Measurements from ENCODE around the gene SLC1A7. TPM values are rescaled to one million over a fixed set of nuclear protein-coding genes. Genes with fewer than 3 reads are reported as not detected.

The SLC1A7 gene
- total and polyA plus RNA-seq, 4 experiments from 2014 or later = not detected

GRCh38 chr1:53086491-53087070 is 55.9 kb downstream of the SLC1A7 start:
- Mint-ChIP-seq H3K36me3 (no peaks in the 10 kb centered on the region), H3K4me1 (no peaks in the 10 kb centered on the region), H3K27ac (peak overlapping the region in 1 of 7 donors; percentile 41), H3K9me3 (peaks cover 0 to 2% (median 0%) of the 10 kb centered on the region in 8 donors), H3K27me3 (no peaks in the 10 kb centered on the region), H3K4me3 (no peak overlapping the region)
- no peaks in the 10 kb centered on the region for H3K9me3 ChIP-seq (ENCODE audit: control insufficient read depth in 1 of 2, low read length in 2 of 2)
- H3K4me1 ChIP-seq (ENCODE audit: insufficient read depth, low read length) = no peaks in the 10 kb centered on the region
- H3K27me3 ChIP-seq (ENCODE audit: insufficient read depth, low read length) = no peaks in the 10 kb centered on the region
- intact Hi-C loops (cut with micrococcal nuclease) = no loop called here
- no peak overlapping the region for H3K27ac ChIP-seq (ENCODE audit: low read depth, low read length)
- CTCF ChIA-PET (ENCODE audit: partially characterized antibody) = no interaction called here
- POLR2A ChIA-PET (ENCODE audit: partially characterized antibody) = no interaction called here
- H3K36me3 ChIP-seq (ENCODE audit: insufficient read depth, low read length) = no peaks in the 10 kb centered on the region
- DNase-seq = no peak
- no peak overlapping the region for H3K4me3 ChIP-seq (ENCODE audit: low read length in 2 of 2)

- Mint-ChIP-seq H3K36me3 (no peaks in the 10 kb centered on the region), H3K27me3 (no peaks in the 10 kb centered on the region), H3K4me1 (no peaks in the 10 kb centered on the region), H3K27ac (no peak overlapping the region), H3K4me3 (no peak overlapping the region), H3K9me3 (peaks cover 0 to 2% (median 0%) of the 10 kb centered on the region in 8 donors)
- ChIA-PET POLR2A (ENCODE audit: partially characterized antibody) (no interaction called here), CTCF (ENCODE audit: partially characterized antibody) (no interaction called here)
- Histone ChIP-seq H3K36me3 (ENCODE audit: insufficient read depth, low read length) (no peaks in the 10 kb centered on the region), H3K9me3 (ENCODE audit: control insufficient read depth in 1 of 2, low read length in 2 of 2) (no peaks in the 10 kb centered on the region), H3K4me1 (ENCODE audit: insufficient read depth, low read length) (no peaks in the 10 kb centered on the region), H3K27ac (ENCODE audit: low read depth, low read length) (no peak overlapping the region), H3K27me3 (ENCODE audit: insufficient read depth, low read length) (no peaks in the 10 kb centered on the region), H3K4me3 (ENCODE audit: low read length in 2 of 2) (no peak overlapping the region)
- intact Hi-C loops (cut with micrococcal nuclease) = no loop called here
- no peak for DNase-seq
These were observed 57.0 kb downstream of the SLC1A7 start for GRCh38 chr1:53085405-53085804.

- H3K4me3 ChIP-seq (ENCODE audit: low read length in 2 of 2) = no peak overlapping the region
- POLR2A ChIA-PET (ENCODE audit: partially characterized antibody) = no interaction called here
- CTCF ChIA-PET (ENCODE audit: partially characterized antibody) = no interaction called here
- Mint-ChIP-seq H3K27ac (peak overlapping the region in 1 of 7 donors; percentile 73), H3K4me1 (no peaks in the 10 kb centered on the region), H3K4me3 (no peak overlapping the region), H3K9me3 (peaks cover 0 to 2% (median 0%) of the 10 kb centered on the region in 8 donors), H3K36me3 (no peaks in the 10 kb centered on the region), H3K27me3 (no peaks in the 10 kb centered on the region)
- no peak overlapping the region for H3K27ac ChIP-seq (ENCODE audit: low read depth, low read length)
- no peaks in the 10 kb centered on the region for H3K36me3 ChIP-seq (ENCODE audit: insufficient read depth, low read length)
- no peaks in the 10 kb centered on the region for H3K9me3 ChIP-seq (ENCODE audit: control insufficient read depth in 1 of 2, low read length in 2 of 2)
- intact Hi-C loops (cut with micrococcal nuclease) = no loop called here
- no peaks in the 10 kb centered on the region for H3K4me1 ChIP-seq (ENCODE audit: insufficient read depth, low read length)
- H3K27me3 ChIP-seq (ENCODE audit: insufficient read depth, low read length) = no peaks in the 10 kb centered on the region
- DNase-seq = no peak
These were observed 57.9 kb downstream of the SLC1A7 start for GRCh38 chr1:53084589-53084971.

- Histone ChIP-seq H3K27me3 (ENCODE audit: insufficient read depth, low read length) (no peaks in the 10 kb centered on the region), H3K4me1 (ENCODE audit: insufficient read depth, low read length) (no peaks in the 10 kb centered on the region), H3K36me3 (ENCODE audit: insufficient read depth, low read length) (no peaks in the 10 kb centered on the region), H3K27ac (ENCODE audit: low read depth, low read length) (no peak overlapping the region), H3K4me3 (ENCODE audit: low read length in 2 of 2) (no peak overlapping the region), H3K9me3 (ENCODE audit: control insufficient read depth in 1 of 2, low read length in 2 of 2) (no peaks in the 10 kb centered on the region)
- no peak overlapping the region for H3K4me3 Mint-ChIP-seq
- no peaks in the 10 kb centered on the region for H3K4me1 Mint-ChIP-seq
- DNase-seq = no peak
- no peaks in the 10 kb centered on the region for H3K36me3 Mint-ChIP-seq
- H3K27ac Mint-ChIP-seq = no peak overlapping the region
- H3K27me3 Mint-ChIP-seq = no peaks in the 10 kb centered on the region
- ChIA-PET POLR2A (ENCODE audit: partially characterized antibody) (no interaction called here), CTCF (ENCODE audit: partially characterized antibody) (no interaction called here)
- peaks cover 0 to 2% (median 0%) of the 10 kb centered on the region in 8 donors for H3K9me3 Mint-ChIP-seq
- intact Hi-C loops (cut with micrococcal nuclease) = no loop called here
These were observed 58.5 kb downstream of the SLC1A7 start for GRCh38 chr1:53083636-53084588.

- no peak overlapping the region for H3K27ac Mint-ChIP-seq
- Histone ChIP-seq H3K27me3 (ENCODE audit: insufficient read depth, low read length) (no peaks in the 10 kb centered on the region), H3K4me1 (ENCODE audit: insufficient read depth, low read length) (no peaks in the 10 kb centered on the region), H3K27ac (ENCODE audit: low read depth, low read length) (no peak overlapping the region), H3K4me3 (ENCODE audit: low read length in 2 of 2) (no peak overlapping the region), H3K9me3 (ENCODE audit: control insufficient read depth in 1 of 2, low read length in 2 of 2) (no peaks in the 10 kb centered on the region), H3K36me3 (ENCODE audit: insufficient read depth, low read length) (no peaks in the 10 kb centered on the region)
- H3K27me3 Mint-ChIP-seq = no peaks in the 10 kb centered on the region
- CTCF ChIA-PET (ENCODE audit: partially characterized antibody) = no interaction called here
- no peak for DNase-seq
- no peaks in the 10 kb centered on the region for H3K4me1 Mint-ChIP-seq
- POLR2A ChIA-PET (ENCODE audit: partially characterized antibody) = no interaction called here
- no peak overlapping the region for H3K4me3 Mint-ChIP-seq
- intact Hi-C loops (cut with micrococcal nuclease) = no loop called here
- no peaks in the 10 kb centered on the region for H3K9me3 Mint-ChIP-seq
- no peaks in the 10 kb centered on the region for H3K36me3 Mint-ChIP-seq
These were observed 59.5 kb downstream of the SLC1A7 start for GRCh38 chr1:53082826-53083455.

GRCh38 chr1:53081384-53082066 is 60.9 kb downstream of the SLC1A7 start:
- intact Hi-C loops (cut with micrococcal nuclease) = no loop called here
- Histone ChIP-seq H3K36me3 (ENCODE audit: insufficient read depth, low read length) (no peaks in the 10 kb centered on the region), H3K4me1 (ENCODE audit: insufficient read depth, low read length) (no peaks in the 10 kb centered on the region), H3K27ac (ENCODE audit: low read depth, low read length) (no peak overlapping the region), H3K4me3 (ENCODE audit: low read length in 2 of 2) (no peak overlapping the region), H3K27me3 (ENCODE audit: insufficient read depth, low read length) (no peaks in the 10 kb centered on the region), H3K9me3 (ENCODE audit: control insufficient read depth in 1 of 2, low read length in 2 of 2) (no peaks in the 10 kb centered on the region)
- H3K4me3 Mint-ChIP-seq = no peak overlapping the region
- ChIA-PET POLR2A (ENCODE audit: partially characterized antibody) (no interaction called here), CTCF (ENCODE audit: partially characterized antibody) (no interaction called here)
- H3K4me1 Mint-ChIP-seq = no peaks in the 10 kb centered on the region
- H3K27me3 Mint-ChIP-seq = no peaks in the 10 kb centered on the region
- H3K9me3 Mint-ChIP-seq = no peaks in the 10 kb centered on the region
- H3K36me3 Mint-ChIP-seq = no peaks in the 10 kb centered on the region
- DNase-seq = no peak
- H3K27ac Mint-ChIP-seq = no peak overlapping the region

- H3K4me1 Mint-ChIP-seq = no peaks in the 10 kb centered on the region
- Histone ChIP-seq H3K4me3 (ENCODE audit: low read length in 2 of 2) (no peak overlapping the region), H3K9me3 (ENCODE audit: control insufficient read depth in 1 of 2, low read length in 2 of 2) (no peaks in the 10 kb centered on the region), H3K27me3 (ENCODE audit: insufficient read depth, low read length) (no peaks in the 10 kb centered on the region), H3K36me3 (ENCODE audit: insufficient read depth, low read length) (no peaks in the 10 kb centered on the region), H3K27ac (ENCODE audit: low read depth, low read length) (no peak overlapping the region), H3K4me1 (ENCODE audit: insufficient read depth, low read length) (no peaks in the 10 kb centered on the region)
- H3K27me3 Mint-ChIP-seq = no peaks in the 10 kb centered on the region
- DNase-seq = no peak
- no peaks in the 10 kb centered on the region for H3K9me3 Mint-ChIP-seq
- H3K27ac Mint-ChIP-seq = no peak overlapping the region
- intact Hi-C loops (cut with micrococcal nuclease) = no loop called here
- CTCF ChIA-PET (ENCODE audit: partially characterized antibody) = no interaction called here
- H3K36me3 Mint-ChIP-seq = no peaks in the 10 kb centered on the region
- POLR2A ChIA-PET (ENCODE audit: partially characterized antibody) = no interaction called here
- no peak overlapping the region for H3K4me3 Mint-ChIP-seq
These were observed 61.7 kb downstream of the SLC1A7 start for GRCh38 chr1:53080769-53081168.
